Omental fat pad (tissue), 4 donors: Measurements from ENCODE around the gene HS6ST2. TPM values are rescaled to one million over a fixed set of nuclear protein-coding genes. Genes with fewer than 3 reads are reported as not detected.
"Not testable (repeated sequence)": the region's sequence is repeated elsewhere in the genome, so short reads cannot be mapped to it uniquely, and the experiment has no call there.

Experiments used
- ATAC-seq: fragments of 150-250 bp; one replicate; pipeline ENCODE4 v1.9.1; 2016; ENCODE audit warnings: mild to moderate bottlenecking, moderate library complexity; ENCODE audit not compliant: low FRiP score
- DNase-seq: peaks from one replicate; pipeline ENCODE4 v3.0.0-alpha.2; 2019; ENCODE audit warnings: low spot score
- total RNA-seq, 4 donors: library from RNA; depleted of rRNA; stranded (reverse); fragments of >200 nt; gene quantifications; one replicate each; pipeline ENCODE4 v1.1.0, GENCODE V29; 2016
- TF ChIP-seq, protein P1 (sequence below), 3 donors: fragments of 450-650 bp; IDR thresholded peaks; one replicate each; pipeline ENCODE4 v1.5.1; 2016 to 2017; ENCODE audit warnings: antibody characterized with exemption in 3 of 3, mild to moderate bottlenecking in 3 of 3, moderate library complexity in 2 of 3

Gene HS6ST2
- total RNA-seq, 4 donors from 2014 or later, result 0.13 to 1.1 (median 0.46) TPM; not detected in 1

DNA sequence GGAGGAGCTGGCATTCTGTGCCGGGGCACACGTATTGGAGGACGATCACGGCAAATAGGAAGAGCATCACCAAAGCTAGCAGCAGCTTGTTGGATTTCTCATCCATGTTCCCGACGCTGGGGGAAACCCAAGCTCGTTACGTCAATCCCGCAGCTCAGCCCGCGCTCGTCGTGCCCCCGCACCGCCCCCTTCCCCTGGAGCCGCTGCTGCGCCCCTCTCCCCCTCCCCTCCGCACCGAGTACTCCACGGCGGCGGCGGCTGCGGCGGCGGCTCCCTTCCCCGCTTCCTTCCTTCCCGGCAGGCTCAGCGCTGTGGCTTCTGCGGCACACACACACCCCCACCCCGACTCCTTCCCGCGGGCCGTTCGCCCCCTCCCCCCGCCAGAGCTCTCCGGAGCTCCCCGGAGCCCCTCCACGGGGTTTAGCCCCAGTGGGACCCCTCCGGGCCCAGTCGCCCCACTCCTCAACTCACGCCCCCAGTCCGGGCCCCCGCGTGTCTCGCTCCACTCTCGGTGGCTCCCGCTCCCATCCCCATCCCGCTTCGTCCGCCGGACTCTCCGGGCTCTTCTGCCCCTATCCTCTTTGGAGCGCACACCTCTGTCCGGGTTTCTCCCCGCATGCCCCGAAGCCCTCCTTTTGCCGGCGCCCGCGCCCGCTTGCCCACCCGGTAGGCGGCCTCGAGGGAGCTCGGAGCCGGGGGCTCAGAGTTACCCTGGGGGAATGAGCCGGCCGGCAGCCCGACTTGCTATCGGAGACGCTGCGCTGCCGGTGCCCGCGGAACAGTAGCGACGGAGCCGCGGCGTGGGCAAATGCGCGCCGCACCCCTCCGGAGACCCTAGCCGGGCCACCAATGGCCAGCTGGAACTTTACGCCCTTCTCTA, 978 bp downstream of the HS6ST2 start:
- no peak for DNase-seq
- TF ChIP-seq, protein P1, sequence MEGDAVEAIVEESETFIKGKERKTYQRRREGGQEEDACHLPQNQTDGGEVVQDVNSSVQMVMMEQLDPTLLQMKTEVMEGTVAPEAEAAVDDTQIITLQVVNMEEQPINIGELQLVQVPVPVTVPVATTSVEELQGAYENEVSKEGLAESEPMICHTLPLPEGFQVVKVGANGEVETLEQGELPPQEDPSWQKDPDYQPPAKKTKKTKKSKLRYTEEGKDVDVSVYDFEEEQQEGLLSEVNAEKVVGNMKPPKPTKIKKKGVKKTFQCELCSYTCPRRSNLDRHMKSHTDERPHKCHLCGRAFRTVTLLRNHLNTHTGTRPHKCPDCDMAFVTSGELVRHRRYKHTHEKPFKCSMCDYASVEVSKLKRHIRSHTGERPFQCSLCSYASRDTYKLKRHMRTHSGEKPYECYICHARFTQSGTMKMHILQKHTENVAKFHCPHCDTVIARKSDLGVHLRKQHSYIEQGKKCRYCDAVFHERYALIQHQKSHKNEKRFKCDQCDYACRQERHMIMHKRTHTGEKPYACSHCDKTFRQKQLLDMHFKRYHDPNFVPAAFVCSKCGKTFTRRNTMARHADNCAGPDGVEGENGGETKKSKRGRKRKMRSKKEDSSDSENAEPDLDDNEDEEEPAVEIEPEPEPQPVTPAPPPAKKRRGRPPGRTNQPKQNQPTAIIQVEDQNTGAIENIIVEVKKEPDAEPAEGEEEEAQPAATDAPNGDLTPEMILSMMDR (IDR thresholded peaks at IDR 0.05), result no peak
- no peak for ATAC-seq

DNA sequence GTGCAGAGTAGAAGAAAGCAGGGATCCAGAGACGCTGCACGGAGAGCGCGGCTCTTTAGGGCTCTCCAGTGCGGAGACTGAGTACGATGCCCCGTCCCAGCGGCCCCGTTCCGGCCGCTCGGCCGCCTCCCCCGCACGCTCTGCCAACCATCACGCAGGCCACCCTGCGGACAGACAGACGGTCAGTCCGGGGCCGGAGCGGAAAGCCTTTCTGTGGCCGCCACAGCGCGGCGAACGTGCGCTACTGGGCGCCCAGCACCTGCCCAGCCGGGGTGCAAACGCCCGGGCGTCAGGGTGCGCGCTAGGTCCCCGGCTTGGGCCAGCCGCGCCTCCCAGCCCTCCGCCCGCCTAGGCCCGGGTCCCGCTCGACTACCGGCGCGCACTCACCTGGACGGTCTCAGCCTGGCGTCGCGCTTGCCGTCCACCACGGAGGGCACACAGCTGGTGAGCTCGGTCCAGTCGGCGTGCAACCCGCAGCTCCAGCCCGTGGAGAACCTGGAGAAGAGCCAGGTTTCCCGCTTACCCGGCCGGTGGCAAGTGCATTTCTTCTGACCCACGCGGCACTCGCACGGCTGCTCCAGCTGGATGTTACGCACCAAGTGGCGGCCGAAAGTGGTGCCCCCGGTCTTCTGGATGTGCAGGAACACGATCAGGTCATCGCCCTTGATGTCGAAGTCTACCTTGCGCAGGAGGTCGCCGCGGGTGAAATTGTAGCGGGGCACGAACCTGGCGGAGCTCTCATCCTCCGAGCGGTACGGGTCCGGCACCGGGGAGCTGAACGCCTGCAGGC, 1.8 kb downstream of the HS6ST2 start:
- DNase-seq, result no peak
- TF ChIP-seq, protein P1 (IDR thresholded peaks at IDR 0.05), result no peak
- ATAC-seq, result no peak

DNA sequence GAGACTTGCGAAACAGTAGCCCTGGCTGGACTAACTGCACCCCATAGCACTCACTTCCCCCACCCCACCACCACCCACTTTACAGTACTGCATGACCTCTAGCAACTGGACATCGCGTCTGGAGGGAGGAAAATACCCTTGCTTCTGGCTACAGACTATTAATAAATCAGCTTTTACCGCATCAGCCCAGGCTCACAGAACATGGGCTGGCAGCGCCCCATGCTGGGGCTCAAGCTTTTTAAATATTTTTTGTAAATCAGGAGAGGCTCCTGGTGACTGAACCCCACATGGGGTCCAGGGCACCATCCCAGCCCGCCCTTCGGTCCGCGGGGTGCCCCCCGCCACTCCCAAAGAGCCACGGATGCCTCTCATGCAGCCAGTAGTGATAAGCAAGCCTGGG, 2.7 kb downstream of the HS6ST2 start:
- TF ChIP-seq, protein P1 (IDR thresholded peaks at IDR 0.05), result no peak
- ATAC-seq (no peak), DNase-seq (no peak)

DNA sequence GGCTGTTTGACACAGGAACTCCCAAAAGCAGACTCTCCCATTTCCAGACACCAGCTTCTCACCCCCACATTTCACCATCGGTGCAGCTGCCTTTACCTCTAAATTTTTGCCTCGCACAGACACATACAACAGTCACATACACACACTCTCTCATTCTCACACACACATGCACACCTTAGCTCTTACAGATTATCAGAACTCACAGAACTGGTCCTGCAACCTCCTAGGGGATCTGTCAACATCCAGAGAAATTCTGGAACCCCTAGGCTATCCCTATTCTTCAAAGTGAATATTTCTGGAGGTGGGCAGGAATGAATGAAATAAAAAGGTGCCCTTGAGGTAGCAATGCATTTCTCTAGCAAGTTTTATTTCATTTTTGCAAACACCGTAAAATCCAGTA, 4.1 kb downstream of the HS6ST2 start:
- TF ChIP-seq, protein P1 (IDR thresholded peaks at IDR 0.05), result no peak
- ATAC-seq (no peak), DNase-seq (no peak)

DNA sequence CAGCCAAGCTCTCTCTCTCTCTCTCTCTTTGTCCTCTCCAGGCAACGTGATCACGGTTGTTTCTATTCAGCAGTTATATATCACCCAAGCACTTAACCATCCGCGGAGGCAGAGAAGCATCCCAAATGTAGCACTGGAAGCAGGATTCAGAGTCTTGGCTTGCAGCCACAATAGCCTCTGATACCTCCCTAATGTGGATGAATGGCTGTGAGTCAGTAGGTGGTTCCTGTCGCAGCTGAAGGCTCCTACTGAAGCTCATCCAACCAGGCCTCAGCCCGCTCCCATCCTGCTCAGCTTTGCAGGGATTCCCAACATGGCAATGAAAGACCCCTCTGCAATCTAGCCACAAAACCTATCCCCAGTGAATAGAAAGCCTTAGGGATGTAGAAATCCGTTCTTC, 5.1 kb downstream of the HS6ST2 start:
- DNase-seq (no peak), ATAC-seq (no peak)
- TF ChIP-seq, protein P1 (IDR thresholded peaks at IDR 0.05), result no peak

DNA sequence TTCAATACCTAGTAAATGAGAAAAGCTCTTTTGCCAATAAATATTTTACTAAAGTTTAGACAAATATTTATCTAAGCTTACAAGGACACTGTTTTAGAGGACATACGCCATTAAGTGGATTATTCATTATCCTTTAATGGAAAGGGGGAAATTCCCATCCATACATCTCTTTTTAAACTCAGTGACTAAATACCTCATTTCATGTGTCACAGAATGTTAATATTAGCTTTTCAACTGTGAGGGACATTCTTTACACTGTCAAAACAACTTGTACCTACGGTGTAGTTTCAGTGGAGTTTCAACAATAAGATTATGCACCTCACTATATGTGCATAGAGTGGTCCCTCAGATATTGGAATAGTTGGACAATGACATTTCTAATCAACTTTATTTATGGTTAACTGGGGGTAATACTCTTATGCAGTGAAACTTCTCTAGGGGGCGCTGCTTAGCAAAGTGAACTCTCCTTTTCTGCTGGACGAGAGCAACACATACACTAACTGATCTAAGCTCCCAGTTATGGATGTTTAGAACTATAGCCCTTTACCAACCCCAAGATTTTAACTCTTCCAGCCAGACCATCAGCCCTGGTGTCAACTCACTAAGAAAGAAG, 9.7 kb downstream of the HS6ST2 start:
- ATAC-seq (no peak), DNase-seq (no peak)
- TF ChIP-seq, protein P1 (IDR thresholded peaks at IDR 0.05), result no peak

DNA sequence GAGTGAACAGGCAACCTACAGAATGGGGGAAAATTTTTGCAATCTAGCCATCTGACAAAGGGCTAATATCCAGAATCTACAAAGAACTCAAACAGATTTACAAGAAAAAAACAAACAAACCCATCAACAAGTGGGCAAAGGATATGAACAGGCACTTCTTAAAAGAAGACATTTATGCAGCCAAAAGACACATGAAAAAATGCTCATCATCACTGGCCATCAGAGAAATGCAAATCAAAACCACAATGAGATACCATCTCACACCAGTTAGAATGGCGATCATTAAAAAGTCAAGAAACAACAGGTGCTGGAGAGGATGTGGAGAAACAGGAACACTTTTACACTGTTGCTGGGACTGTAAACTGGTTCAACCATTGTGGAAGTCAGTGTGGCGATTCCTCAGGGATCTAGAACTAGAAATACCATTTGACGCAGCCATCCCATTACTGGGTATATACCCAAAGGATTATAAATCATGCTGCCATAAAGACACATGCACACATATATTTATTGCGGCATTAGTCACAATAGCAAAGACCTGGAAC, 13.3 kb downstream of the HS6ST2 start:
- ATAC-seq, DNase-seq: not testable (repeated sequence)
